PFSK-1 (cell line): ENCODE results near the gene FAAP20.

Source experiments
- REST ChIP-seq, 2 experiments: IDR thresholded peaks; 2 replicates each; pipeline versions ENCODE4 v1.6.1 to v1.8.0; 2011 to 2012; ENCODE audit warnings: low read depth in 2 of 2, low read length in 2 of 2, control low read depth in 1 of 2, inconsistent platforms in 1 of 2, mild to moderate bottlenecking in 1 of 2, moderate library complexity in 1 of 2; ENCODE audit not compliant: insufficient read depth in 1 of 2
- TAF1 ChIP-seq: IDR thresholded peaks from 2 replicates; pipeline ENCODE4 v1.6.1; 2012; ENCODE audit warnings: low read length, control low read depth, borderline replicate concordance; ENCODE audit not compliant: insufficient read depth

GRCh38 chr1:2216767-2217058, 22.1 kb upstream of the FAAP20 start:
- TF ChIP-seq REST (IDR thresholded peaks at IDR 0.05; ENCODE audit: insufficient read depth in 1 of 2, low read depth in 2 of 2, low read length in 2 of 2) (no peak), TAF1 (no peak)
